Nephron (organoid): ENCODE measurements around the gene CRELD1.

Source experiments
- H3K27ac Mint-ChIP-seq, 3 experiments: 2 replicates each; pipeline ENCODE4 v1.8.0; 2020; ENCODE audit warnings: mixed read lengths in 3 of 3, mild to moderate bottlenecking in 2 of 3, moderate library complexity in 1 of 3
- H3K27me3 Mint-ChIP-seq: 2 replicates; pipeline ENCODE4 v1.8.0; 2021; ENCODE audit warnings: low read depth, mild to moderate bottlenecking, moderate library complexity, mixed read lengths
- H3K36me3 Mint-ChIP-seq: 2 replicates; pipeline ENCODE4 v1.8.0; 2020; ENCODE audit warnings: low read depth, mixed read lengths
- H3K4me1 Mint-ChIP-seq: 2 replicates; pipeline ENCODE4 v1.8.0; 2020; ENCODE audit warnings: mixed read lengths
- H3K4me3 Mint-ChIP-seq, 3 experiments: 2 replicates each; pipeline ENCODE4 v1.8.0; 2020; ENCODE audit warnings: mild to moderate bottlenecking in 3 of 3, mixed read lengths in 3 of 3, moderate library complexity in 2 of 3
- H3K9me3 Mint-ChIP-seq: 2 replicates; pipeline ENCODE4 v1.8.0; 2020; ENCODE audit warnings: mixed read lengths
- TF ChIP-seq, protein P1 (sequence below), 3 experiments: fragments of 200-600 bp; sonication (generic); IDR thresholded peaks; one replicate each; pipeline ENCODE4 v1.5.0; 2021; ENCODE audit warnings: antibody characterized with exemption in 3 of 3; ENCODE audit not compliant: unreplicated experiment in 3 of 3

Gene CRELD1, protein sequence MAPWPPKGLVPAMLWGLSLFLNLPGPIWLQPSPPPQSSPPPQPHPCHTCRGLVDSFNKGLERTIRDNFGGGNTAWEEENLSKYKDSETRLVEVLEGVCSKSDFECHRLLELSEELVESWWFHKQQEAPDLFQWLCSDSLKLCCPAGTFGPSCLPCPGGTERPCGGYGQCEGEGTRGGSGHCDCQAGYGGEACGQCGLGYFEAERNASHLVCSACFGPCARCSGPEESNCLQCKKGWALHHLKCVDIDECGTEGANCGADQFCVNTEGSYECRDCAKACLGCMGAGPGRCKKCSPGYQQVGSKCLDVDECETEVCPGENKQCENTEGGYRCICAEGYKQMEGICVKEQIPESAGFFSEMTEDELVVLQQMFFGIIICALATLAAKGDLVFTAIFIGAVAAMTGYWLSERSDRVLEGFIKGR

DNA sequence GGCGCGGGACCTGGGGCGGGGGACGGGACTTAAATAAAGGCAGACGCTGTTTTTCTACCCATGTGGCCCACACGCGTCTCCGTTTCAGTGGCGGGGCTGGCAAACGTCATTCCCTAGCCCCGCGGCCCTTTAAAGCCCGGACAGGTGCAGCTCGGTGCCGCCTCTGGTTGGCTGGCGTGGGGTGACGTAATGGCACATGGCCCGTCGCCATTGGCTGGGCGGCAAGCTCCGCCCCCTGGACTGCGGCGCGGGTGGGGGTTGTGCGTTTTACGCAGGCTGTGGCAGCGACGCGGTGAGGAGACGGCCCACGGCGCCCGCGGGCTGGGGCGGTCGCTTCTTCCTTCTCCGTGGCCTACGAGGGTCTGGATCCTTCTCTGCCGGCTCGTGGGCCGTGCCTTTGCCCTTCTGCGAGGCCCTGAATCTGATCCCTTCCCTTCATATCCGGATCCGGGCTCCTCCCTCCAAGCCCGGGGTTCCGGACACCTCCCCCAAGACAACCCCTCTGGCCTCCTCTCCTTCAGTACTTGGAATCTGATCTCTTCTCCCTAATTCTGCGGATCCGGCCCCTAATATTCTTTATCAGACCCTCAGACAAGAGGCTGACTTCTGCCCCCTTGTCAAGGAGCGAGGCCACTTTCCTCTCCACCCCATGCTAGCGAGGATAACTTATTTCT lies at the start of gene CRELD1:
Gene CRELD1 (plus strand): TSS at position 274 of the 674 bp plus-strand sequence. CDS start 605 bp downstream, outside the sequence.
- peaks cover 3% of the 10 kb centered on the region for H3K27me3 Mint-ChIP-seq
- H3K27ac Mint-ChIP-seq, result peak within 1 kb of the TSS; percentile 70 to 96 (median 85)
- peaks cover 12% of the 10 kb centered on the region for H3K4me1 Mint-ChIP-seq
- TF ChIP-seq, protein P1, sequence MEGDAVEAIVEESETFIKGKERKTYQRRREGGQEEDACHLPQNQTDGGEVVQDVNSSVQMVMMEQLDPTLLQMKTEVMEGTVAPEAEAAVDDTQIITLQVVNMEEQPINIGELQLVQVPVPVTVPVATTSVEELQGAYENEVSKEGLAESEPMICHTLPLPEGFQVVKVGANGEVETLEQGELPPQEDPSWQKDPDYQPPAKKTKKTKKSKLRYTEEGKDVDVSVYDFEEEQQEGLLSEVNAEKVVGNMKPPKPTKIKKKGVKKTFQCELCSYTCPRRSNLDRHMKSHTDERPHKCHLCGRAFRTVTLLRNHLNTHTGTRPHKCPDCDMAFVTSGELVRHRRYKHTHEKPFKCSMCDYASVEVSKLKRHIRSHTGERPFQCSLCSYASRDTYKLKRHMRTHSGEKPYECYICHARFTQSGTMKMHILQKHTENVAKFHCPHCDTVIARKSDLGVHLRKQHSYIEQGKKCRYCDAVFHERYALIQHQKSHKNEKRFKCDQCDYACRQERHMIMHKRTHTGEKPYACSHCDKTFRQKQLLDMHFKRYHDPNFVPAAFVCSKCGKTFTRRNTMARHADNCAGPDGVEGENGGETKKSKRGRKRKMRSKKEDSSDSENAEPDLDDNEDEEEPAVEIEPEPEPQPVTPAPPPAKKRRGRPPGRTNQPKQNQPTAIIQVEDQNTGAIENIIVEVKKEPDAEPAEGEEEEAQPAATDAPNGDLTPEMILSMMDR (IDR thresholded peaks at IDR 0.05; ENCODE audit: unreplicated experiment in 3 of 3), result no peak
- peak within 1 kb of the TSS; percentile 92 to 99 (median 94) for H3K4me3 Mint-ChIP-seq
- peaks cover 20% of the 10 kb centered on the region for H3K36me3 Mint-ChIP-seq
- H3K9me3 Mint-ChIP-seq, result no peaks in the 10 kb centered on the region

DNA sequence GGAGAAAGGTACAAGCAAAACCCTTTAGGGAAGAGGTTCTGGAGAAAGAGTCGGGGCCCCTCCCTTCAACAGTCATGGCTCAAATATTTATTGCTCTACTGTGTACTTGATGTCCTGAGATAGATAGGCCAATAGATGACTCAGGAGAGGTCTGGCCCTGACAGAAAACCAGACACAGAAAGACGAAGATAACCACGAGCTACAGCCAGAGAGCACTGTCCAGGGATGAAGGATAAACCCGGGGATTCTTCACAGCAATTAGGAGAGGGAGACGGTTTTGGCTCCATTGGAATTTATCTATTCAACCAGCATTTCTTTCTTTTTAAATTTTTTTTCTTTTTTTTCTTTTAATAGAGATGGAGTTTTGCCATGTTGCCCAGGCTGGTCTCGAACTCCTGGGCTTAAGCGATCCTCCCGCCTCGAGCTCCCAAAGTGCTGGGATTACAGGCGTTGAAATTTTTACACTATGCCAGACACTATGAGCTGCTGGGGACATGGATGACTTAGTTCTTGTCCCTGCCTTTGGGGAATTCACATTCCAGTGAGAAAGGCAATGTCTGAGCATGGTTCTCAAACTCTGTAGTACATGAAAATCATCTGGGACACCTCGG lies 49.0 kb upstream of the CRELD1 start:
- no peaks in the 10 kb centered on the region for H3K9me3 Mint-ChIP-seq
- TF ChIP-seq, protein P1 (IDR thresholded peaks at IDR 0.05; ENCODE audit: unreplicated experiment in 3 of 3), result no peak
- H3K36me3 Mint-ChIP-seq, result no peaks in the 10 kb centered on the region
- no peaks in the 10 kb centered on the region for H3K27me3 Mint-ChIP-seq
- H3K4me3 Mint-ChIP-seq, result no peak overlapping the region
- no peak overlapping the region for H3K27ac Mint-ChIP-seq
- H3K4me1 Mint-ChIP-seq, result peaks cover 13% of the 10 kb centered on the region

DNA sequence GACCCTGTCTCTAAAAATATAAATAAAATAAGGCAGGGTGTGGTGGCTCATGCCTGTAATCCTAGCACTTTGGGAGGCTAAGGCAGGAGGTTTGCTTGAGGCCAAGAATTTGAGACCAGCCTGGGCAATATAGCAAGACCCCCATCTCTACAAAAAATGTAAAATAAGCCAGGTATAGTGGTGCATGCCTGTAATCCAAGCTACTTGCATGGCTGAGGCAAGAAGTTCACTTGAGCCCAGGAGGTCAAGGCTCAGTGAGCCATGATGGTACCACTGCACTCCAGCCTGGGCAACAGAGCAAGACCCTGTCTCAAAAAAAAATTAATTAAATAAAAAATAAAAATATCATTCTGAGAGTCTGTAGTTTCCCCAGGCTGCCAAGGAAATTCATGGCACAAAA lies 47.3 kb upstream of the CRELD1 start:
- no peak overlapping the region for H3K27ac Mint-ChIP-seq
- peaks cover 3% of the 10 kb centered on the region for H3K36me3 Mint-ChIP-seq
- H3K4me1 Mint-ChIP-seq, result peaks cover 11% of the 10 kb centered on the region
- H3K4me3 Mint-ChIP-seq, result no peak overlapping the region
- no peaks in the 10 kb centered on the region for H3K27me3 Mint-ChIP-seq
- no peaks in the 10 kb centered on the region for H3K9me3 Mint-ChIP-seq
- TF ChIP-seq, protein P1 (IDR thresholded peaks at IDR 0.05; ENCODE audit: unreplicated experiment in 3 of 3), result no peak

DNA sequence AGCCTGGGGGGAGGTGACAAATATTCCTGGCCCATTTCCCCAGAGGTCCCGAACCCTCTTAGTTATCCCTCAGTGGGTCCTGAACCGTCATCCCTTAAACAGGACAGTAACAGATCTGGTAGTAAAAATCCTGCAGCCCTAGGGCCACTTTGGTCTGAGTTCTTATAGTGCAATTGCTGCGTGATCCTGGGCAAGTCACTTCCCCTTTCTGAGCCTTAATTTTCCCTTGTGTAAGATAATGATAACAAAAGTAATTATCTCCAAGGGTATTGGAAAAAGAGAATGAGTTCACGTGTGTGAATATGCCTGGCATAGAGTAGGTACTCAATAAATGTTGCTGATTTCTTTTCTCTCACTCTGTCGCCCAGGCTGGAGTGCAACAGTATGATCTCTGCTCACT lies 46.2 kb upstream of the CRELD1 start:
- Mint-ChIP-seq H3K27me3 (no peaks in the 10 kb centered on the region), H3K9me3 (no peaks in the 10 kb centered on the region), H3K27ac (no peak overlapping the region), H3K4me1 (peaks cover 13% of the 10 kb centered on the region), H3K4me3 (no peak overlapping the region), H3K36me3 (peaks cover 6% of the 10 kb centered on the region)
- TF ChIP-seq, protein P1 (IDR thresholded peaks at IDR 0.05; ENCODE audit: unreplicated experiment in 3 of 3), result no peak

DNA sequence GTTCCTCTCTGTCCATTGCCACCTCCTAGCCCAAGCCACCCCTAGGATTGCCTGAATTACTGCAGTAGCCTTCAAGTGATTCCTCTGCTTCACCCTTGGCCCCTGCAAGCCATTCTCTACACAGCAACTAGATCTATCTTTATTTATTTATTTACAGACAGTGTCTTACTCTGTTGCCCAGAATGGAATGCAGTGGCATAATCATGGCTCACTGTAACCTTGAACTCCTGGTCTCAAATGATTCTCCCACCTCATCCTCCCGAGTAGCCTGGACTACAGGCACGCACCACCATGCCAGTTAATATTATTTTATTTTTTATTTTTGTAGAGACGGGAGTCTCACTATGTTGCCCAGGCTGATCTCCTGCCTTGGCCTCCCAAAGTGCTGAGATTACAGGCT lies 45.1 kb upstream of the CRELD1 start:
- Mint-ChIP-seq H3K4me1 (peaks cover 22% of the 10 kb centered on the region), H3K36me3 (peaks cover 15% of the 10 kb centered on the region), H3K4me3 (no peak overlapping the region), H3K9me3 (no peaks in the 10 kb centered on the region), H3K27me3 (no peaks in the 10 kb centered on the region), H3K27ac (no peak overlapping the region)
- TF ChIP-seq, protein P1 (IDR thresholded peaks at IDR 0.05; ENCODE audit: unreplicated experiment in 3 of 3), result no peak
